Trophoblast cell (in vitro differentiated cells and primary cell): Measurements from ENCODE around the gene ELFN1.

Experiments used
- DNase-seq, 2 donors: peaks; one replicate each; pipeline ENCODE4 v3.0.0-alpha.2; 2016
- H2AFZ ChIP-seq: 2 replicates; pipeline ENCODE4 v1.6.1; 2013; ENCODE audit warnings: low read length, moderate library complexity, mild to moderate bottlenecking; ENCODE audit not compliant: insufficient read depth, poor library complexity
- H2AK5ac ChIP-seq: 2 replicates; pipeline ENCODE4 v1.6.1; 2013; ENCODE audit warnings: mild to moderate bottlenecking, low read length
- H2BK120ac ChIP-seq: 2 replicates; pipeline ENCODE4 v1.6.1; 2013; ENCODE audit warnings: low read length, mild to moderate bottlenecking, moderate library complexity; ENCODE audit not compliant: insufficient read depth, poor library complexity
- H2BK12ac ChIP-seq: 2 replicates; pipeline ENCODE4 v1.6.1; 2013; ENCODE audit warnings: mild to moderate bottlenecking, low read length, moderate library complexity
- H2BK5ac ChIP-seq: 2 replicates; pipeline ENCODE4 v1.6.1; 2013; ENCODE audit warnings: low read length, low read depth, moderate library complexity, mild to moderate bottlenecking; ENCODE audit not compliant: poor library complexity
- H3K14ac ChIP-seq: 2 replicates; pipeline ENCODE4 v1.6.1; 2013; ENCODE audit warnings: mild to moderate bottlenecking, low read length
- H3K18ac ChIP-seq: 2 replicates; pipeline ENCODE4 v1.6.1; 2013; ENCODE audit warnings: mild to moderate bottlenecking, low read length
- H3K23ac ChIP-seq: 2 replicates; pipeline ENCODE4 v1.6.1; 2013; ENCODE audit warnings: low read length
- H3K27ac ChIP-seq: 2 replicates; pipeline ENCODE4 v1.5.1; 2013; ENCODE audit warnings: low read depth, mild to moderate bottlenecking, inconsistent platforms, low read length, moderate library complexity
- H3K27me3 ChIP-seq: 2 replicates; pipeline ENCODE4 v1.6.1; 2013; ENCODE audit warnings: inconsistent platforms, mild to moderate bottlenecking, low read length, moderate library complexity; ENCODE audit not compliant: insufficient read depth
- H3K36me3 ChIP-seq, 2 experiments: 1 replicate in 1 of 2; 2 replicates in 1 of 2; pipeline ENCODE4 v1.6.1; 2013; ENCODE audit warnings: low read length in 2 of 2, mild to moderate bottlenecking in 2 of 2, moderate library complexity in 1 of 2; ENCODE audit not compliant: insufficient read depth in 2 of 2, control insufficient read depth in 1 of 2
- H3K4ac ChIP-seq: 2 replicates; pipeline ENCODE4 v1.6.1; 2013; ENCODE audit warnings: low read depth, mild to moderate bottlenecking, low read length, moderate library complexity
- H3K4me1 ChIP-seq, 2 experiments: 1 replicate in 1 of 2; 2 replicates in 1 of 2; pipeline ENCODE4 v1.6.1; 2013; ENCODE audit warnings: low read length in 2 of 2, mild to moderate bottlenecking in 2 of 2, moderate library complexity in 1 of 2; ENCODE audit not compliant: insufficient read depth in 2 of 2, control insufficient read depth in 1 of 2
- H3K4me2 ChIP-seq: 2 replicates; pipeline ENCODE4 v1.6.1; 2013; ENCODE audit warnings: inconsistent platforms, mild to moderate bottlenecking, low read length, moderate library complexity
- H3K4me3 ChIP-seq: 2 replicates; pipeline ENCODE4 v1.5.1; 2013; ENCODE audit warnings: mild to moderate bottlenecking, low read depth, low read length, inconsistent platforms
- H3K79me1 ChIP-seq: one replicate; pipeline ENCODE4 v1.6.1; 2013; ENCODE audit warnings: low read length
- H3K79me2 ChIP-seq: 2 replicates; pipeline ENCODE4 v1.6.1; 2013; ENCODE audit warnings: low read length, mild to moderate bottlenecking; ENCODE audit not compliant: control insufficient read depth, insufficient read depth, poor library complexity
- H3K9ac ChIP-seq: 2 replicates; pipeline ENCODE4 v1.6.1; 2013; ENCODE audit warnings: mild to moderate bottlenecking, low read length
- H3K9me3 ChIP-seq: 2 replicates; pipeline ENCODE4 v1.6.1; 2013; ENCODE audit warnings: low read depth, mild to moderate bottlenecking, control low read depth, inconsistent platforms, low read length; ENCODE audit not compliant: insufficient read depth
- H4K12ac ChIP-seq: 2 replicates; pipeline ENCODE4 v1.6.1; 2013; ENCODE audit warnings: low read depth, mild to moderate bottlenecking, low read length, moderate library complexity
- H4K8ac ChIP-seq: 2 replicates; pipeline ENCODE4 v1.6.1; 2013; ENCODE audit warnings: low read depth, mild to moderate bottlenecking, low read length, moderate library complexity
- H4K91ac ChIP-seq: one replicate; pipeline ENCODE4 v1.6.1; 2013; ENCODE audit warnings: low read depth, mild to moderate bottlenecking, low read length, moderate library complexity
- WGBS: extraction: QIAGEN DNeasy Blood & Tissue Kit; methylation state at CpG from one replicate; pipeline ENCODE4 v1.1.7; 2013; ENCODE audit warnings: missing lambda C conversion rate; ENCODE audit not compliant: insufficient read length, insufficient coverage; ENCODE audit errors: extremely low coverage; 5-methylcytosine and 5-hydroxymethylcytosine counted together

The ELFN1 gene

GRCh38 chr7:1681581-1681980, 11.5 kb downstream of the ELFN1 start:
- Histone ChIP-seq H3K4me3 (no peak overlapping the region), H3K9ac (no peak overlapping the region)

GRCh38 chr7:1685000-1685624, 15.0 kb downstream of the ELFN1 start:
- Histone ChIP-seq H3K4me1 (no peaks in the 10 kb centered on the region), H3K27ac (no peak overlapping the region), H3K79me2 (no peaks in the 10 kb centered on the region), H4K8ac (no peak overlapping the region), H3K4me3 (no peak overlapping the region), H3K14ac (no peak overlapping the region), H2AK5ac (no peak overlapping the region), H3K23ac (no peak overlapping the region), H2AFZ (no peak overlapping the region), H3K4me2 (no peak overlapping the region), H3K18ac (no peak overlapping the region), H3K79me1 (no peaks in the 10 kb centered on the region), H2BK12ac (no peak overlapping the region), H3K36me3 (no peaks in the 10 kb centered on the region), H4K12ac (no peak overlapping the region), H2BK5ac (no peak overlapping the region), H3K9ac (no peak overlapping the region), H2BK120ac (no peak overlapping the region), H3K27me3 (no peaks in the 10 kb centered on the region), H4K91ac (no peak overlapping the region), H3K9me3 (no peaks in the 10 kb centered on the region), H3K4ac (no peak overlapping the region)
- WGBS: no CpG with 5 or more reads among the region's 1 CpG
- DNase-seq: no peak

More at GRCh38 chr7:1681581-1681980, 11.5 kb downstream of the ELFN1 start:
- Histone ChIP-seq H4K8ac (no peak overlapping the region), H3K23ac (no peak overlapping the region), H3K4ac (no peak overlapping the region), H3K14ac (no peak overlapping the region), H2AFZ (no peak overlapping the region), H3K79me1 (no peaks in the 10 kb centered on the region), H4K91ac (no peak overlapping the region), H3K4me2 (no peak overlapping the region), H4K12ac (no peak overlapping the region), H2BK12ac (no peak overlapping the region), H3K36me3 (no peaks in the 10 kb centered on the region), H3K27ac (no peak overlapping the region), H2BK120ac (no peak overlapping the region), H3K4me1 (no peaks in the 10 kb centered on the region), H2AK5ac (no peak overlapping the region), H3K18ac (no peak overlapping the region), H3K9me3 (peaks cover 2% of the 10 kb centered on the region), H2BK5ac (no peak overlapping the region), H3K79me2 (no peaks in the 10 kb centered on the region), H3K27me3 (no peaks in the 10 kb centered on the region)
- no CpG with 5 or more reads among the region's 9 CpGs for WGBS
- DNase-seq: no peak

GRCh38 chr7:1688542-1688941, 18.5 kb downstream of the ELFN1 start:
- no peak for DNase-seq
- H3K9me3 ChIP-seq: no peaks in the 10 kb centered on the region
- H4K12ac ChIP-seq: no peak overlapping the region
- no peak overlapping the region for H2AK5ac ChIP-seq
- H3K4ac ChIP-seq: no peak overlapping the region
- no peaks in the 10 kb centered on the region for H3K36me3 ChIP-seq
- H3K18ac ChIP-seq: no peak overlapping the region
- no peaks in the 10 kb centered on the region for H3K79me2 ChIP-seq
- no peak overlapping the region for H3K4me2 ChIP-seq
- no peak overlapping the region for H2BK5ac ChIP-seq
- no peaks in the 10 kb centered on the region for H3K4me1 ChIP-seq
- H3K79me1 ChIP-seq: no peaks in the 10 kb centered on the region
- H3K14ac ChIP-seq: no peak overlapping the region
- H2BK120ac ChIP-seq: no peak overlapping the region
- no peak overlapping the region for H3K23ac ChIP-seq
- no peak overlapping the region for H4K91ac ChIP-seq
- no peak overlapping the region for H3K27ac ChIP-seq
- H3K4me3 ChIP-seq: no peak overlapping the region
- no peaks in the 10 kb centered on the region for H3K27me3 ChIP-seq
- no peak overlapping the region for H3K9ac ChIP-seq
- H2BK12ac ChIP-seq: no peak overlapping the region
- no peak overlapping the region for H2AFZ ChIP-seq
- no peak overlapping the region for H4K8ac ChIP-seq

- no CpG with 5 or more reads among the region's 3 CpGs for WGBS
- H3K4ac ChIP-seq: no peak overlapping the region
- no peak overlapping the region for H3K14ac ChIP-seq
Measured at GRCh38 chr7:1689311-1689710, 19.2 kb downstream of the ELFN1 start.

More at GRCh38 chr7:1689311-1689710, 19.2 kb downstream of the ELFN1 start:
- Histone ChIP-seq H2BK12ac (no peak overlapping the region), H3K18ac (no peak overlapping the region), H3K4me1 (no peaks in the 10 kb centered on the region), H3K27ac (no peak overlapping the region), H3K27me3 (no peaks in the 10 kb centered on the region), H4K8ac (no peak overlapping the region), H4K12ac (no peak overlapping the region), H3K23ac (no peak overlapping the region), H3K79me2 (no peaks in the 10 kb centered on the region), H3K4me2 (no peak overlapping the region), H3K9me3 (no peaks in the 10 kb centered on the region), H3K79me1 (no peaks in the 10 kb centered on the region), H3K9ac (no peak overlapping the region), H2AFZ (no peak overlapping the region), H2BK120ac (no peak overlapping the region), H3K36me3 (no peaks in the 10 kb centered on the region), H2BK5ac (no peak overlapping the region), H3K4me3 (no peak overlapping the region), H2AK5ac (no peak overlapping the region), H4K91ac (no peak overlapping the region)
- DNase-seq: no peak
